T1000 (cell line): Measurements from ENCODE around the gene COPS9.

Experiments used
- DNase-seq: peaks from one replicate; lab custom pipeline; 2025; ENCODE audit warnings: mixed read lengths; lab: John Stamatoyannopoulos, UW

The COPS9 gene

GRCh38 chr2:240136013-240136670 is at the start of gene COPS9:
Gene COPS9 (minus strand): TSS chr2:240136305. CDS start chr2:240136284, 21 bp downstream.
- DNase-seq: peak; percentile 78

- DNase-seq: no peak
These were observed 48.6 kb upstream of the COPS9 start for GRCh38 chr2:240184656-240185055.

DNA sequence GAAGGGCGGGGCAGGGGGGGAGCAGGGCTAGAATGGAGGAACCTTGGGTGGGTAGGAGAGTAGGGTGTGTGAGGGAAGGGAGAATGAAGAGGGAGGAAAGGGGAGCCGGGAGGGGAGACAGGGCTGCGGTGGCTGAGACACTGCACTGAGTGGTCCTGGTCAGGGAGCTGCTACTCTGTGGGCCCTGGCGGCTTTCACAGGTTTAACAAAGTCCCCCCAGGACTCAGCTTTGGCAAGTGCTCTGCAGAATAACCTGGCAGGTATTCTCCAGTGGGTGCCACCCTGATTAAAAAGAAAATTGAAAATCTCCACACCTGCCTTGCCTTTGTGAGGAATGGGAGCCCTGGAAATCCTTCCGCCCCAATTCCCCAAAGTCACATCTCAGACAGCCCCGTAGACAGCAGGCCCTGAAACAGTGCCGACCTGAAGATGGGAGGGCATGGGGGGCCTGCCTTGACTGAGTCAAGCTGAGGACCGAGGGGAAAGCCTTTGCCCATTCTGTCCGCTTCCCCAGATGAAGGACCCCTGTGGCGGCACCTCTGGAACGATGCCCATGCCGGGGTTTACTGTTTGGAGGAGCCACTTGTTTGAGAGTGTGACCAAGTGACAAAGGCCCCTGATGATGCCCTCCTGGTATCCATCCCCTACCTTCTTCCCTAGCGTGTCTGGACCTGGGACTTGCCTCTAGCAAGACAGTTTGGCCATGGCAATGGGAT is 47.9 kb upstream of the COPS9 start:
- no peak for DNase-seq

DNA sequence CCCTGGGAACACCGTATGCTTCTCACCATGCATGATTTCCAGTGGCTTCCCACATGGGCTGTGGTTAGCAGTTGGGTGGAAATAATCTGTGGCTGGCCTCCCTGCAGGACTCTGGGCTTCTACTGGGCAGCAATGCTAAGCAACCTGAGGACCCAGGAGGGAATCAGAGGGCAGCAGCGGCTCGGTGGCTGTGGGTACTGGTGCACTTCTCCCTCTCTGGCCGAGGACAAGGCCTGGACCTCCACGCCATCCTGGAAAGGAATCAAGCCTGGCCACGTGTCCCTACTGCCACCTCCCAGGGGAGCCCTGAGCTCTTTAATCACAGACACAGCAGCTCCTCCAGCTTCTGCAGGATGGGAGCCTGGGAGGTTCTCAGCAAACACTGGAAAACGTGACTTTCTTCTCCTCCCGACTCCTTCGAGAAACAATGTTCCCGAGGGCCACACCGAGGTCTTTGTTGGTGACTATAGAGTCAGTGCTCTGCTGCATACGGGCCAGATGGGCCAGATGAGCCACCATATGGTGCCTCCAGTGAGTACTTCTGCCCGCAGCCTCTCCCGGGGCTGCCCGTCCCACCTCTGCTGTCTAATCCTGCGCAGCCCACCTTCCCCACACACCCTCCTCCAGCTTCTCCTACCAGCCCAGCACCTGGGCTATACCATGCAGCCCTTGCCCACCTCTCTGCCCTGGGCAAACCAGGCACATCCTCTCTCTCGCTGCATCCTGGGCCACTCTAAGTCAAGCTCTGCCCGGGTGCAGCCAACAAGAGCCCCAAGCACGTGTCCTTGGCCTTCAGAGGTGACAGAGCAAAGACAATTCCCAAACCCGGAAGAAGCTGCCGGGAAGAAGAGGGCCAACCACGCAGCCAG is 47.1 kb upstream of the COPS9 start:
- no peak for DNase-seq

GRCh38 chr2:240182476-240182875 is 46.4 kb upstream of the COPS9 start:
- no peak for DNase-seq

DNA sequence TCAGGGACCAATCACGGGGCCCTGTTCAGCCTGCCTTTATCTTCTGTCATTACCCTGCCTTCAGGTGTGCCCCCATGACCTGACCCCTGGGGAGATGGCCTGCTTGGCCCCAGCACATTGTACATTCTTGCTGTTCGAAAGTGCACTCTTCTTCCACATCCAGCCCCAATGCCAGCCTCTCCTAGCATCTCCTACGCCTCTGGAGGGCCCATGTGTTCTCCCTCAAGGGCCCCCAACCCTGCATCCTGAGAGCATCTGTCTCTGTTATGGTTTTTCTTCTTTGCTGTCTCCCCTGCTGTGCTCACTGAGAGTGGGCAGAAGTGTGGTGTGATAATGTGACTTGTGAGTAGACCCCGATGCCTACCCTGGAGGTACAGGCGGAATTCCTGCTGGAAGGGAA is 45.9 kb upstream of the COPS9 start:
- DNase-seq: no peak

DNA sequence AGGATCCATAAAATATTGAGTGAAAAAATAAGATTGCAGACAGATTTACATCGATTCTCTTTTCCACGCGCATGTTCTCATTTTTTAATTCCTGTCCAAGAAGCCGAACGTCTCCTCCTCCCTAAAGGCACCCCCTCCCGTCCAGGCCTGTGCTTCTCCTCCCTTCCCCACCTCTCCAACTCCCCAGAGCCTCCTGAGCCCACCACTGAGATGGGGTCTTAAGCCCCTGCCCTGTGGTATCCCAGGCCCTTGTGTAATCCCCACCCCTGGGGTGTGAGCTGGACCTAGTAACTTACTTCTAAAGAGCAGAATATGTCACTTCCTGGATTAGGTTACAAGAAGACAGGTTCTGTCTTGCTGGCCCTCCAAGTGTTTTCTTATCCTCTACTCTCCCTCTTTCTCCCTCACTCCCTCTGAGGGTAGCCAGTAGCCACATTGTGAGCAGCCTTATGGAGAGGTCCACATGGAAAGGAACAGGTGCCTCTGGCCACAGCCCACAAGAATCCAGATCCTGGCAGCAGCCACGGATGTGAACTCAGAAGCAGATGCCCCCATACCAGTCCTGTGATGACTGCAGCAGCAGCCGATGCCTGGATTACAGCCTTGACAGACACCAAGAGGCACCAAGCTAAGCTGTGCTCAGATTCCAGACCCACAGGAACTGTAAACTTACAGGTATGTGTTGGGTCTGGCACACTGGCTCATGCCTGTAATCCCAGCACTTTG is 44.0 kb upstream of the COPS9 start:
- DNase-seq: no peak

DNA sequence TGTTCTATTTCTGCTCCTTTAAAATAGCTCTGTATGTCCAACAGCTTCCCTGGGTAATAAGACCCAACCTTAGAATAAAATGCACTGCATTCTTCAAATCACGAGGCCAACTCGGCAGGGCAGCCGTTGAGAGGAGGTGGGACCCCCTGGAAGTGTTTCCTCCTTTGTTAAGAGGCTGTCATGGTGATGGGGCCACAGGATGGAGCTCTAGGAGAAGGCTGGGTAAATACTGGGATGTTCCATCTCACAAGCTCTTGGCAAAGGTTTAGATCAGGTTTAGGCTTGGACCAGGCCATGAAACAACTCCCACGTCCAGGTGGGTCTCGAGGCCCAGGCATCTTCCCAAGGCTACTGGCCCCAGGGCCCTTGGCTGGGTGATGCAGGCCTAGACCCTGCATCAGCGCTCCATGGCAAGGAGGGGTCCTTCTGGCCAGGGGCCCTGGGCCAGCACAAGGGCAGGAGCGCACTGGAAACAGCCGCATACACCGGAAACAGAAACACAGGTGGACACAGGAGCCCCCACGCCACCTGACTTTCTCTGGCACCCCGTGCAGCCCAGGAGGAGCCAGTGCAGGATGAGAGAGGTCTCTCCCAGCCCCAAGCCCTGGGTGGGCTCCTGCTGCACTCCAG is 43.2 kb upstream of the COPS9 start:
- DNase-seq: no peak

GRCh38 chr2:240178564-240178963 is 42.5 kb upstream of the COPS9 start:
- DNase-seq: no peak

GRCh38 chr2:240174496-240174895 is 38.4 kb upstream of the COPS9 start:
- DNase-seq: no peak

DNA sequence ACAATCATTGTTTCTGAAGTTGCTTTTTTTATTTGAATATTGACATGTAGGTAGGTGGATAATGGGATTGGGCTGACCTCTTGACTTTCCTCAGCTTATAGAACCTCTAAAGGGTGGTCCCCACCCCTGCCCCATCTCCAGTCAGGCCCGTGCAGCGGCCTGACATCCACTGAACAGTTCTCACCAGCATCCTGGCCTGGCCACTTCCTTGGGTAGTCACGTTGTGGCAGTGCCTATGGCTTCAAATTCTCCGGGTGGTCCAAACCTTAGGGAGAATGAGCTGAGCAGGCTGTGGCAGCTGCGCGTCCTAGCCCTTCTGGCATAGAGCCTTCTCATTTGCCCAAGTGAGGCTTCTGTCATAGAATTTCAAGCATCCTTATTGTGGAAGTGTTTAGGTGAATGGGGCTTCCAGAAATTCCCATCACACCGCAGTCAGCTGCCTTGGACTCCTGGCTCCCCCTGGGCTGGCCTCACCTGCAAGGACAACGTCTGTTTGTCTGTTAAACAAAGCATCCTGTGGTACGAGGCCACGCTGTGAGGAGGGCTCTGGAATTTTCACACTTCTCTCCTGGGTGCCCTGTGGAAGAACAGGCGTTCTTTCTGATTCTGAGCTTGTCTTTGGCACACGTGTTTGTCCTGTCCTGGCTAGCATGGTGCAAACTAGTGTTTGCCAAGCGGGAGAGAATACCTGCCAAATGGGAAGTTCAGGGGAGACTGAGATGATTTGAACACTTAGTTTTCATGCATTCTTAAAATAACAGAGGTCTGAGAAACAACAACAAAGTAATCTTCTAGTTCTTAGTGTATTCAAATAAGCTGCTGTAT is 36.2 kb upstream of the COPS9 start:
- no peak for DNase-seq

DNA sequence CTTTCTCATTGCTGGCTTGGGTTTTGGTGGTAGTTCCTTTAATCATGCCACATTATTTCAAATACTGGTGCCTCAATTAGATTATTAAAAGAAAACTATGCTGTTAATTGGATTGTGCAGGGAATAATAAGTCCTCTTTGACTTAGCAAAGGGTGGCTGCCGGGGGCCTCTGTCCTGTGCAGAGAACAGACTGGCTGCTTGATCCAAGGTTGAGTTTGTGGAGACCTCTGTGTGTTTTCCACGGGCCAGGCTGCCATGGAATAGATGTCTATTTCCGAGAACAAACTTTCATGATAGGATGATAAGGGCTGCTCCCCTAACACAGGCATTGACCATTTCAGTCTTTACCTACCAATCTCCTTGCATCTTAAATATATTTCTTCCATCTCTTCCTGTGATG is 34.8 kb upstream of the COPS9 start:
- DNase-seq: no peak

DNA sequence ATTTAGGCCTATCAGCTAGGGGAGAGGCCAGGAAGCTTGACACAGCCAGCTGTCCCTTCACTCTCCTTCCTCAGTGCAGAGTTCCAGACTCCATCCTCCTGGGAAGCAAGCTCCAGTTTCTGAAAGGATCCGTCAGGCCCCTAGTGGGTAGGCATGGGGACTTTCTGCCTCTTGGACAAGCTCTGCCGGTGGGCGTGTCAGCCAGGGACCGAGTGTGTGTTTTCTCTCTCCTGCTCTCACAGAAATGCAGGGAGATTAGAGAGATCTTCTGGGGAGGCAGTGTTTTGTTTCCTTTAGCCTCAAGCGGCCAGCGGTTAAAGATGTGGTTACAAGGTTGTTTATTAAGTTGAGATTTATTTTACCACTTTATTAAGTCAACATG is 34.2 kb upstream of the COPS9 start:
- DNase-seq: no peak

GRCh38 chr2:240169486-240170353 is 33.6 kb upstream of the COPS9 start:
- no peak for DNase-seq

GRCh38 chr2:240168546-240169361 is 32.6 kb upstream of the COPS9 start:
- DNase-seq: no peak

- DNase-seq: no peak
These were observed 31.9 kb upstream of the COPS9 start for GRCh38 chr2:240168041-240168440.

GRCh38 chr2:240167588-240167880 is 31.4 kb upstream of the COPS9 start:
- no peak for DNase-seq

DNA sequence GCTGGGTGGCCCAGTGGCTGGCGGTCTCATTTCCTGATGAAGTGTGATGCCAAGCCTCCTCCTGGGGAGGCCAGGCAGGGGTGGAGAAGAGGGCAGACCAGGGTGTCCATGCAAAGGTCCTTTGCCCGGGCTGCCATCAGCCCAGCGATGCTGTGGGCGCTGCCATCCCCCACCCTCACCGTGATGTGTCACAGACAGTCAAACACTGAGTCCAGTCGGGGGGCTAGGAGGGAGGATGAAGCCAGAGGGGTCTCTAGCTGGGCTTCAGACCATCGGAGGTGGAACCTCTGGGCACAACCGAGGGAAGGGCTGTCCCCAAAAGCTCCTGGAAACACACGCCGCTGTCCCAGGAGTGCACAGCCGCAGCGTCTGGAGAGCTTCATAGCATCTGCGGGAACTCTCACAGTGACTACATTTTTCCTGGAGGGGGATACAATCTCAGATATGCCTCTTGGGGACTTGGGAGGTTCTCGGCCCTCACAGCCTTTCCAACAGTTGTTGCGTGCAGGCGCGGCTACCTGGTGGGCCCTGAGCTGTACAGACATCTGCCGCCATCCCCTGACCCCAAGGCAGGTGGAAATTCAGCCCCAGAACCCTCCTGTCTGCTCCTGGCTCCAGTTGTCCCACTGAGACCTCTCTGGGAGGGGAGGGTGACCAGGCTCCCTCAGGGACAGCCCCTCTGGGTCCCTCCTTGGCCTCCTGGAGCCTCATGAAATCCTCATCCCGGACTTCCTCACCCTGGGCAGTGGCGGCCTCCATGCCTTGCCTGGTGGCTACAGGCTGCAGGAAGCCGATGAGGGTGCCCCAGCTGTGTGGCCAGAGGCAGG is 30.9 kb upstream of the COPS9 start:
- DNase-seq: no peak
